K562 (cell line): Measurements from ENCODE around the gene RSPRY1. TPM values are rescaled to one million over a fixed set of nuclear protein-coding genes. Genes with fewer than 3 reads are reported as not detected.

Experiments used
- ATAC-seq: fragments of 200-7000 bp; cut with Tn5 transposase; 3 replicates; pipeline ENCODE4 v1.9.1; 2020; ENCODE audit warnings: moderate library complexity
- BruUV-seq: library from RNA; stranded (reverse); fragments of 400-500 nt; replicated peaks from 2 replicates; lab custom pipeline; 2021; lab: Mats Ljungman, UMichigan
- CTCF ChIA-PET: fragments of 300-600 bp; formaldehyde crosslinking; extraction: SDS; loops from one replicate; lab custom pipeline; 2021; ENCODE audit warnings: low intra/inter-chr PET ratio; lab: Yijun Ruan, JAX
- POLR2A ChIA-PET: fragments of 300-600, 350-650 bp; sonication (Branson Sonifier 250); formaldehyde crosslinking; extraction: SDS; loops from one replicate; lab custom pipeline; 2021; ENCODE audit warnings: antibody characterized with exemption, inconsistent platforms; lab: Yijun Ruan, JAX
- DNase-seq, 4 experiments: peaks; one replicate each; pipeline versions ENCODE4 v3.0.0 to v3.0.0-alpha.2; 2011 to 2018; ENCODE audit warnings: low spot score in 3 of 4, mixed read lengths in 3 of 4; ENCODE audit errors: extremely low read depth in 1 of 4
- FAIRE-seq: peaks from 2 replicates; lab custom pipeline; 2011; peaks lifted over from hg19 to GRCh38; lab: Jason Lieb, UNC
- H2AFZ ChIP-seq: 2 replicates; pipeline ENCODE4 v1.6.0; 2011; ENCODE audit warnings: low read depth, low read length, control low read depth, inconsistent platforms
- H3K27ac ChIP-seq: fragments of 200-600 bp; 3 replicates; pipeline ENCODE4 v1.8.0; 2011; ENCODE audit warnings: low read depth, mild to moderate bottlenecking, control low read depth, inconsistent platforms, low read length, moderate library complexity, mixed read lengths; ENCODE audit errors: extremely low read depth
- H3K27me3 ChIP-seq, 2 experiments: fragments of 300-600 bp in 1 of 2; 2 replicates in 1 of 2; 3 replicates in 1 of 2; pipeline versions ENCODE4 v1.6.0 to v1.8.0; 2011; ENCODE audit warnings: inconsistent platforms in 2 of 2, low read length in 2 of 2, mild to moderate bottlenecking in 1 of 2, mixed read lengths in 1 of 2, moderate library complexity in 1 of 2; ENCODE audit not compliant: control insufficient read depth in 2 of 2, insufficient read depth in 2 of 2
- H3K36me3 ChIP-seq: fragments of 300-600 bp; 3 replicates; pipeline ENCODE4 v1.8.0; 2011; ENCODE audit warnings: mild to moderate bottlenecking, low read length, inconsistent platforms; ENCODE audit not compliant: control insufficient read depth, insufficient read depth
- H3K4me1 ChIP-seq, 2 experiments: fragments of 200-600 bp in 1 of 2; replicated peaks in 1 of 2; 2 replicates in 1 of 2; 3 replicates in 1 of 2; pipeline versions ENCODE4 v1.5.1 to v1.8.0; 2011; ENCODE audit warnings: inconsistent platforms in 2 of 2, low read length in 2 of 2, mild to moderate bottlenecking in 1 of 2, mixed read lengths in 1 of 2, moderate library complexity in 1 of 2; ENCODE audit not compliant: control insufficient read depth in 2 of 2, insufficient read depth in 2 of 2
- H3K4me2 ChIP-seq: 2 replicates; pipeline ENCODE4 v1.6.1; 2011; ENCODE audit warnings: low read length, control low read depth, inconsistent platforms, mixed read lengths; ENCODE audit not compliant: insufficient read depth
- H3K4me3 ChIP-seq: fragments of 200-600 bp; sonication (generic), shearing (Covaris generic); 2 replicates; pipeline ENCODE4 v1.5.1; 2016; ENCODE audit warnings: control low read depth, inconsistent platforms
- H3K79me2 ChIP-seq: fragments of 200-600 bp; 3 replicates; pipeline ENCODE4 v1.8.0; 2011; ENCODE audit warnings: low read length, inconsistent platforms; ENCODE audit not compliant: control insufficient read depth, insufficient read depth
- H3K9ac ChIP-seq, 2 experiments: 2 replicates each; pipeline versions ENCODE4 v1.6.0 to v1.6.1; 2011; ENCODE audit warnings: low read depth in 2 of 2, low read length in 2 of 2, control low read depth in 1 of 2, inconsistent platforms in 1 of 2, mild to moderate bottlenecking in 1 of 2, mixed read lengths in 1 of 2; ENCODE audit not compliant: insufficient read depth in 1 of 2
- H3K9me1 ChIP-seq: one replicate; pipeline ENCODE4 v1.6.0; 2011; ENCODE audit warnings: inconsistent platforms, mild to moderate bottlenecking, low read length, moderate library complexity; ENCODE audit not compliant: control insufficient read depth, insufficient read depth
- H3K9me3 ChIP-seq: replicated peaks from 2 replicates; pipeline ENCODE4 v1.5.1; 2011; ENCODE audit warnings: low read depth, low read length, inconsistent platforms; ENCODE audit not compliant: control insufficient read depth, insufficient read depth
- H4K20me1 ChIP-seq: replicated peaks from 2 replicates; pipeline ENCODE4 v1.6.1; 2011; ENCODE audit warnings: low read length, inconsistent platforms, mixed read lengths; ENCODE audit not compliant: control insufficient read depth, insufficient read depth
- ATF2 ChIP-seq: sonication (generic); formaldehyde crosslinking; IDR thresholded peaks from 2 replicates; pipeline ENCODE4 v1.8.1; 2022; ENCODE audit warnings: missing genetic modification reagents
- NCOA4 ChIP-seq: fragments of 450-650 bp; IDR thresholded peaks from 2 replicates; pipeline ENCODE4 v1.6.1; 2018; ENCODE audit warnings: mild to moderate bottlenecking; ENCODE audit not compliant: partially characterized antibody
- NFIC ChIP-seq: fragments of 450-650 bp; IDR thresholded peaks from 2 replicates; pipeline ENCODE4 v1.6.1; 2017; ENCODE audit warnings: mild to moderate bottlenecking, inconsistent platforms
- PTBP1 ChIP-seq: fragments of 200-400 bp; formaldehyde crosslinking; IDR thresholded peaks from 2 replicates; pipeline ENCODE4 v1.6.1; 2017; ENCODE audit warnings: low read depth, low read length
- SUPT5H ChIP-seq: fragments of 450-650 bp; IDR thresholded peaks from 2 replicates; pipeline ENCODE4 v1.6.1; 2016
- ZNF316 ChIP-seq: fragments of 450-650 bp; IDR thresholded peaks from 2 replicates; pipeline ENCODE4 v1.6.1; 2016
- ZNF324 ChIP-seq: fragments of 250-450 bp; sonication (Bioruptor Pico); IDR thresholded peaks from 2 replicates; pipeline ENCODE4 v1.4.0; 2020; ENCODE audit warnings: mild to moderate bottlenecking
- WGBS: fragments of 100-300 bp; shearing (Covaris generic); methylation state at CpG from one replicate; pipeline ENCODE4 v1.1.6; 2016; ENCODE audit warnings: low coverage, mixed read lengths; ENCODE audit not compliant: insufficient coverage; ENCODE audit errors: missing lambda C conversion rate; 5-methylcytosine and 5-hydroxymethylcytosine counted together
- in situ Hi-C: fragments of 300-500 bp; cut with MboI; formaldehyde crosslinking; loops from 4 replicates; pipeline ENCODE4 v1.15.0; 2018; ENCODE audit warnings: inconsistent platforms, mixed read lengths
- intact Hi-C: fragments of 100-400 bp; cut with micrococcal nuclease; formaldehyde crosslinking; loops from 2 replicates; pipeline ENCODE4 v1.14.2; 2022
- polyA plus RNA-seq, 8 experiments: library from polyadenylated mRNA; depleted of rRNA in 4 of 8; stranded (reverse) in 5 of 8; unstranded in 3 of 8; fragments of >200 nt; fragmentation: Nextera tagmentation in 2 of 8; fragmentation: Illumina TruSeq in 1 of 8; extraction: Ambion mirVana in 2 of 8; extraction: Trizol in 1 of 8; gene quantifications; 2 replicates each; pipeline versions ENCODE4 v1.2.1 to v1.2.3, GENCODE V29; 2011 to 2014; ENCODE audit warnings: inconsistent platforms in 1 of 8, missing spikeins in 1 of 8
- total RNA-seq, 7 experiments: library from RNA; depleted of rRNA in 6 of 7; stranded (reverse); fragments of >200 nt in 6 of 7; fragmentation: Illumina TruSeq in 2 of 7; extraction: Trizol in 2 of 7; gene quantifications; 2 replicates each; pipeline versions ENCODE4 v1.2.1 to v1.2.3, GENCODE V29; 2011 to 2021; ENCODE audit warnings: low replicate concordance in 1 of 7

RSPRY1 gene
- total and polyA plus RNA-seq, 9 of the 15 experiments (the other 6 are each of a cell fraction or from before 2014, with no cell fraction given): 10.2 to 27.8 (median 20.8) TPM

- Histone ChIP-seq H3K27ac (no peak overlapping the region), H4K20me1 (no peaks in the 10 kb centered on the region), H3K9ac (no peak overlapping the region), H3K79me2 (no peaks in the 10 kb centered on the region), H2AFZ (no peak overlapping the region), H3K4me3 (no peak overlapping the region), H3K4me1 (no peaks in the 10 kb centered on the region), H3K36me3 (peaks cover 82% of the 10 kb centered on the region), H3K4me2 (no peak overlapping the region), H3K27me3 (no peaks in the 10 kb centered on the region), H3K9me3 (no peaks in the 10 kb centered on the region), H3K9me1 (no peaks in the 10 kb centered on the region)
- no peak for ATAC-seq
- ChIA-PET POLR2A (no interaction called here), CTCF (no interaction called here)
- intact Hi-C loops: no loop called here
- no peak for DNase-seq
- no TSS peak for BruUV-seq
- in situ Hi-C loops: loop anchor here (5.0 kb wide), 1 partner anchor 79 kb away; no protein-coding TSS in a partner anchor
- TF ChIP-seq NFIC (peak; percentile 34; the same call in 1 of the 2 replicates), NCOA4 (no peak), PTBP1 (no peak), ATF2 (CRISPR knock-in tag) (no peak), ZNF324 (CRISPR knock-in tag) (no peak)
- no peak for FAIRE-seq
- WGBS: 95% methylated on average over 3 of the region's 3 CpGs
Observed at GRCh38 chr16:57165938-57166337, 20.2 kb upstream of the RSPRY1 start.

GRCh38 chr16:57166451-57166850 lies 19.7 kb upstream of the RSPRY1 start:
- Histone ChIP-seq H3K27ac (no peak overlapping the region), H3K9me3 (no peaks in the 10 kb centered on the region), H3K9ac (no peak overlapping the region), H4K20me1 (no peaks in the 10 kb centered on the region), H3K9me1 (no peaks in the 10 kb centered on the region), H3K4me3 (no peak overlapping the region), H3K36me3 (peaks cover 84% of the 10 kb centered on the region), H2AFZ (no peak overlapping the region), H3K4me2 (no peak overlapping the region), H3K79me2 (no peaks in the 10 kb centered on the region), H3K4me1 (no peaks in the 10 kb centered on the region), H3K27me3 (no peaks in the 10 kb centered on the region)
- no peak for TF ChIP-seq ZNF316
- TF ChIP-seq SUPT5H: 0 out of 2 replicates have a peak, but pooled peaks have one; percentile 22
- DNase-seq (no peak), FAIRE-seq (no peak), ATAC-seq (no peak)
- intact Hi-C loops: no loop called here
- in situ Hi-C loops: loop anchor here (5.0 kb wide), 1 partner anchor 79 kb away; no protein-coding TSS in a partner anchor
- CTCF ChIA-PET: interaction anchor here (2.7 kb wide), 1 partner anchor 82 kb away, joined by 34 read pairs; no protein-coding TSS in a partner anchor
- no TSS peak for BruUV-seq
- POLR2A ChIA-PET: no interaction called here
